HG02588 (cell line): ENCODE results near the gene GRID1.
A peak's percentile ranks its signal among the peaks of the same experiment; 100 is the strongest.

ENCODE experiments used
- ATAC-seq: cut with Tn5 transposase; IDR thresholded peaks from one replicate; pipeline ENCODE4 v1.9.1; 2021; ENCODE audit warnings: mild to moderate bottlenecking, moderate library complexity; ENCODE audit not compliant: unreplicated experiment

GRID1 gene

GRCh38 chr10:86355571-86356038 lies 11.0 kb downstream of the GRID1 start:
- peak; percentile 59 for ATAC-seq

GRCh38 chr10:86354761-86355540 lies 11.6 kb downstream of the GRID1 start:
- ATAC-seq = peak; percentile 46

GRCh38 chr10:86353506-86354485 lies 12.8 kb downstream of the GRID1 start:
- ATAC-seq = no peak

DNA sequence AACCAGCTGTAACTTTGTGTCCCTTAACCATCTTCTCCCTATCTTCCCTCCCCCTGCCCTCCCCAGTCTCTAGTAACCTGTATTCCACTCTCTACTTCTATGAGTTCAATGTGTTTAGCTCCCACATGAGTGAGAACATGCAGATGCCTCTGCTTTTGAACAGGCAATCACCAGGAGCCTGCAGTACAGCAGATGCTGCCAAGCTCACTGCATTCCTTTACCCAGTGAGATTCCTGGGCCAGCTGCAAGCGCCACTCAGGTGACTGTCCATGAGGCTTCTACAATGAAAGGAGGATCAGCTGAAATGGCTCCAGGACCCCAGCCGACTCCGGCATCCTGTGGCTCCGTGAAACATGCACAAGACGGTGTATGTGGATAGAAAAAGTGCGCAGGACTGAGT lies 15.7 kb downstream of the GRID1 start:
- no peak for ATAC-seq

DNA sequence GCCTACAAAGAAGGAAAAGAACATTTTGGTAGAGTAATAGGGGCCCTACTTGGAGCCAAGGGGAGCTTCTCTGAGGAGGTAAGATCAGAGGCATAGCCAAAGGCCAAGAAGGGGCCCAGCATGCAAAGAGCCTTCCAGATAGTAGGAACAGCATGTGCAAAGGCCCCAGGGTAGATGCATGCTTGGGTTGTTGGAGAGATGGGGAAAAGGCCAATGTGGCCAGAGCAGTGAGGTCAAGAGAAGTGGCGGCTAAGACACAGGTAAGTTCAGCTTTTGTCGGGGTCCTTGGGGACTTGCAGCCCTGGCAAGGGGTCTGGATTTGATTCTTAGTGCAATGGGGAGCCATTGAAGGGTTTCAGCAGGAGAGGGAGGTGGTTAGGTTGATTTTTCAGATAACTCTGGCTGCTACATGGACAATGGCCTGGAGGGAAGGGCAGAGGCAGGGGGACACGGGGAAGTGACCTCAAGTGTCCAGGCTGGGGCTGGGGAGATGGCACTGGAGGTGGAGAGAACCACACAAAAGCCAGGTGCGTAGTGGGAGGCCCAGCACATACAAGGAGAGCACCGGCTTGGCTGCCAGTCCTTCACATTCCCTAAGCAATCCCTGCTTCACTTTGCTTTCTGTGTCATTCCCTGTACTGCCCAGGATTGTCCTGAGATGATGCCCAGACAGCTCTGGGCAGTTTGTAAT lies 16.5 kb downstream of the GRID1 start:
- ATAC-seq = no peak

- no peak for ATAC-seq
Observed at GRCh38 chr10:86349474-86349873, 17.1 kb downstream of the GRID1 start.

- ATAC-seq = no peak
Observed at GRCh38 chr10:86348321-86349210, 18.0 kb downstream of the GRID1 start.

DNA sequence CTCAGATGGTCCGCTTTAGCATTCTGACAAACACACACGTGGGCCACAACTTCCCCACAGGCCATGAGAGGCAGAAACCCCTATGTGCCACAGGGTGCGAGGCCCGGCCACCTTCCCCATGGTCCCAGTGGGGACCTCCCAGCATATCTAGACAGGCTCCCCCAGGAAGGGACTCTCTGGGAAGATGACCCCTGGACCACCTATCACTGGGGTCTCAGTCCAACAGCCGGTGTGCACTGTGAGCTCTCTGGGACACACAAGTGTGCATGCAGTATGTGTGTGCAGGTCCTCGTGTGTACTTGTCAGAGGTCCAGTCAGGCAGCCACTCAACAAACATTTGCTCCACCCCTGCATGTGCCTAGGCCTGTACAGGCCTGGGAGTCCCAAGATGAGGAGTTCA lies 18.7 kb downstream of the GRID1 start:
- no peak for ATAC-seq

DNA sequence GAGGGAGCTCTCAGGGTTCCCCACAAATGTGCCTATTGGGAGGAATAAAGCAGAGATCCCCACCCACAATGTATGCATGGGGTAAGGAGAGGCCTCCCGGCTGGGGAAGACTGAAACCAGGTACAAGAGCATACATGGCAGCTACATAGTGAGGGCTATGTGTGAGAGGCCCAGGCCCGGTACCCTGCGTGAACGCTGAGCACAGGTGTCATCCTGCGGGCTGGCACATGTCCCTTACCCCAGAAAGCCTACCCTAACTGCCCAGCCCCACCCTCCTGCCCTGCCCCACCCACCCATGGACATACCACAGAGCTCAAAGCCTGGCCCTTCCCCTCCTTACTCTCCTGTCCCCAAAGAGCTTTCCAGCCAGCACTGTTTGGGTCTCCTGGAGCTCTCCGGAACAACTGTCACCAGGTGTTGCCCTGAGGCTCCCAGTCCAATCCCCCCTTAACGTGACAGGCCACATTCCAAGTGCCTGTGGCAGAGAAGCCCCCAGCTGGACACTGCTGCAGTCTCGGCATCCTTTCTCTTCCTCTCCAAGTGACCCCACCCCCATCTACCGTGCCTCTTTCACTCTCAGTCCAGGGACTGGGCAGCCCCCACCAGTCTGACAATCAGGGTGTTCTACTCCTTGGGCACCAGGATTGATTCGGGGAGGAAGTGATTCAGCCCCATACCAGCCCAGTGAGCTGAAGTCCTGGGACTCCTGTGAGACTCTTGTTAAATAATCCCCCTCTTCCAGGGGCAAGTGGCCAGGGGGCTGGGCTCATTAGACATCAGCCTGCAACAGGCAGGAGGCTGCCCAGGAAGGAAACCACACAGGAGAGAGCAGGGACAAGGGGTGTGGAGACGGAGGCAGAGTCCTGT lies 19.6 kb downstream of the GRID1 start:
- ATAC-seq = no peak

DNA sequence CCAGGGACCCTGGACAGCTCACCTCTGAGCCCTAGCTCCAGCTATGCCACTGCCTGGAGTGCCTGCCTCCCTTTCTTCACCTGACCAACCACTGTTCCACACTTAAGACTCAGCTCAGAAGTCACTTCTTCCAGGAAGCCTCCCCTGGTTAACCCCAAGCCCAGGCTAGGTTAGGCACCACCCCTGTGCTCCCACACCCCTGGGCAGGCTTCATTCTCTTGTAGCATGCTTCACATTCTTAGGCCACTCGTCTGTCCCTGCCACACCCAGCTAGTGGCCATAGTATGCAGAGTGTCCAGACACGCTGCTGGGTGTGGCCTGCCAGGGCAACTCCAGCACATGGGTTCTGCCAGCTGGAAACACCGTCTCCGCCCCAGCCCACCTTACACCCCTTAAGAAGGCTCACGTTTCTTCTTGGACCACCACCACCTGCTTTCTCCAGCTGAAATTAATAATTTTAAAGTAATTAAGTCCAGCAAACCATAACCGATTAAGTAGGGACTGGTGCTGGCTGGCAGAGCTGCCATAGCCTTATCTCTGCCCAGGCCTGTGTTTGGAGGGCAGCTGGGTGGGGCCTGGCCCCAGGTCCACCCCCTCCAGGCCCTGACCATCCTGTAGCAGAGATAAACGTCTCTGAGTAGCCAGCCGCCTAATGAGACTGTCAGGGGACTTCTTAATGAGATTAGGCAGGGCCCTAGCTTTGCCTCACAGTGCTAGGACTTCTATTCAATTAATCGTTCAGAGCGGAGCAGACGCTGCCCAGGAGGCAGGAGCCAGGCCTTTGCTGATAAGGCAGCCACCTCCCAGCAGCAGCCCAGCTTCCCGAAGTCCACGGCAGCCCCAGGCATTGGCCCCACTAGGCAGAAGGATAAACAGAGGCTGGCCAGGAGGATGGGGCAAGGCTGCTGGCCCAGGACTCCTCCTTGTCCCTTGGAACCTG lies 20.5 kb downstream of the GRID1 start:
- ATAC-seq = no peak

GRCh38 chr10:86345296-86345858 lies 21.2 kb downstream of the GRID1 start:
- no peak for ATAC-seq

- no peak for ATAC-seq
Observed at GRCh38 chr10:86344714-86345161, 21.9 kb downstream of the GRID1 start.

DNA sequence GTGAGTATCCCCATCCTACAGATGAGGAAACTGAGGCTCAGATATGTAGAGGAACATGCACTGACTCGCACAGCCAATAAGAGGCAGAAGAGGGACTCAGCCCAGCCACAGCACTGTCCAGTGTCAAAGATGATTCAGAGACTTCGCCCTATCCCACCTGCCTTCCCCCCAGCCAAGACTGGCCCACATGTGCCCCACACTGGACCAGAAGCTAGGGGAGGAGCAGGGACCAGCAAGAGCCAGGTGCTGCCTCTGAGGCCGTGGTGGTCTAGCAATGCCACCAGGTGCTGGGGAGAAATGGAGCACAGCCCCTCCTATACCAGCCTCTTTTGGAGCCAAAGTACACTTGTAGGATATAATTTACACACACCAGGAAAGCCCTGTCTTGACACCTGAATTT lies 22.3 kb downstream of the GRID1 start:
- no peak for ATAC-seq

DNA sequence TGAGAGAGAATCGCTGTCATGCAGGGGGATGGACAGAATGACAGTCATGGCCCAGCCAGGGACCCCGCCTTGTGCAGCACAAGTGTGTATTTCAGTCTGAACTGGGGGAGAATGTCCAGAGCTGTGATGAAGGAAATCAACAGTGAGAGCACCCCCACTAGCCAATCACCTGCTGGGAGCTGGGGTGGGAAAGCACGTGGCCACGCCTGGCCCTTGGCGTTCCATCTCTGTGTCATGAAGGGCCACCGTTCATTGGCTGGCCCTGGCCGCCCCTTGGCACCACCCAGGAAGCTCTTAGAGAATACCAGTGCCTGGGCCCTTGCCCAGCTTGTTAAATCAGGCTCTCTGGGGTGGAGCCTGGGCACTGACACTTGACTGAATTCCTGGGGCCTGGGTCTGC lies 22.8 kb downstream of the GRID1 start:
- ATAC-seq = no peak

DNA sequence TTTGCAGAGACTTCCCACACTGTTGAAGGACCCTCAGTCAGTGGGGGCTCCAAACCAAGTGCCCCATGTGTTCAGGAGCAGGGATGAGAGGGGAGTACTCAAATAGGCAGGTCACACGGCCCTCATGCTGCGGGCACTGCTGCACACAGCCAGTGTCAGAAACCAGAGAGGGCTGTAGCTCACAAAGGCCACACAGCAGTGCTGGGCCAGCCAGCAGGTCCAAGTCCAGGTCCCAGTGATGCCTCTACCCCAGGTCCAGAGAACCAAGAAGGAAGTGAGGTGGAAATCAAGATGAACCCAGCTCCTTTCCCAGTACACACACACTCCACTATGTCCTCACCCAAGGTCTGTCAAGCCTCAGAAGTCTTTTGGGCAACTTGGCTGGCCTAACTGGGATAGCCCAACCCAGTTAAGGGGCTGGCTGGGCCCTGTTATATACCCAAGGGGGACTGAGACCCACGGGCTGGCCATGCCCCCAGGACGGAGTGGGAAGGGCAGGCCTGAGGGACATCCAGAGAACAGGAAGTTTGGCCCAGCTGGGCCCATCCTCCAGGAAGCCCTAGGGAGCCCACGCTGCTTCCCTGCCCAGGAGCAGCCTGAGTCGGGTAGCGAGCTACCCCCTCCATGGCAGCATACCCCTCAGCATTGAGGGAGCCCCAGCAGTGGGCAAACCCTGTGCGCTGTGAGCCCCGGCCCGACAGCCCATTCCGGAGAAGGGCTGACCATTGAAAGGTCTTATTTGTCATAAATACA lies 24.3 kb downstream of the GRID1 start:
- ATAC-seq = no peak

DNA sequence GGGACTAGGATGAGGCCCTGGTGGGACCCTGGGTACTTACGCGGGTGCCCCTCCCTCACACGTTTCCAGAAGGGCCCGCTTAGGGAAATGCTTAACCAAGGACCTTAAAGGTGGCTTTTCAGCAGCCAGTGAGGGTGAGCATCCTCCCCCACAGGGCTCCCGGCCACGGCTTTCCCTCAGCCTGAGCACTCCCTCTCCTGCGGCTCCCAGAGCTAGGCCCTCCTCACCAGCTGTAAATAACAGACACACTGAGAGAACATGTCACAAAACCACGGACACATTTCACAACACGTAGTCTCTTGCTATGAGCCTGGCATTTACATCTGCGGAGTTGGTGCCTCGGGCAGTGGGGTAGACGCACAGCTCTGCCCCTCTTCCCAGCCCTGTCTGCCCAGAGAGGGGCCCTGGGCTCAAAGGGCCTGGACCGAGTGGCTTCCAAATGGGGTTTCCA lies 25.2 kb downstream of the GRID1 start:
- no peak for ATAC-seq

DNA sequence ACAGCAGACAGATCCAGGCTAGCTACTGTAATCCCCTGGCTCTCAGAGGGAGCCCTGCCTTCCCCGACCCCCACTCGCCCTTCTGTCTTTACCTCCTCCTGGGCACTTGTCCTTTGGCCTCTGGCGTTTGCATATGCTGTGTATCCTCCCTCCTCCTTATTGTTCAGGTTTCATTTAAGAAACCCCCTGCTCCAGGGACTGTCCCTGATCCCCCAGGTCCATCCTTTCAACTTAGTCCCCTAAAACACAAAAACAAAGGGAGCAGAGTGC lies 25.7 kb downstream of the GRID1 start:
- no peak for ATAC-seq
